CD1c-positive myeloid dendritic cell (primary cell): Measurements from ENCODE around the gene SCUBE1.
A peak's percentile ranks its signal among the peaks of the same experiment; 100 is the strongest.

Source experiments
- DNase-seq: peaks from one replicate; pipeline ENCODE4 v3.0.0-alpha.2; 2016; ENCODE audit errors: extremely low spot score

SCUBE1 gene

DNA sequence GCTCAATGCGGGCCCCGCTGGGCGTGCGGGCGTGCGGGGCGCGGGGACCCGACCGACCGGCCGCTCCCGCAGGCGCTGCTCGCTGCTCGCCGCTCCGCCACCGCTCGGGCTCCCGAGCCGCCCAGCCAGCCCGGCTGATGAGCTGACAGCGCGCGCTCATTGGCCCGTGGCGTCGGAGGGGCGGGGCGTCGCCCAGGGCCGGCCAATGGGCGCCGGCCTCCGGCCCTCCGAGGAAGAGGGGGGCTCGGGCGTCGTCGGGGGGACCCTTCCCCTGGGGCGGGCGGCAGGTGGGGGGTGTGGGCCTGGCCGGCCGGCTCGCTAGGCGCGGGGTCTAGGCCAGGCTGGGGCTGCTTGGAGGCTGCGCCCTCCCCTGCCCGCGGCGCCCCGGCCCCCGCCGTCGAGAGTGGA is at the start of gene SCUBE1:
TSS of gene SCUBE1 (minus strand) at position 111 of the 408 bp plus-strand sequence. CDS start 111 bp downstream, outside the sequence.
- peak; percentile 66 for DNase-seq

DNA sequence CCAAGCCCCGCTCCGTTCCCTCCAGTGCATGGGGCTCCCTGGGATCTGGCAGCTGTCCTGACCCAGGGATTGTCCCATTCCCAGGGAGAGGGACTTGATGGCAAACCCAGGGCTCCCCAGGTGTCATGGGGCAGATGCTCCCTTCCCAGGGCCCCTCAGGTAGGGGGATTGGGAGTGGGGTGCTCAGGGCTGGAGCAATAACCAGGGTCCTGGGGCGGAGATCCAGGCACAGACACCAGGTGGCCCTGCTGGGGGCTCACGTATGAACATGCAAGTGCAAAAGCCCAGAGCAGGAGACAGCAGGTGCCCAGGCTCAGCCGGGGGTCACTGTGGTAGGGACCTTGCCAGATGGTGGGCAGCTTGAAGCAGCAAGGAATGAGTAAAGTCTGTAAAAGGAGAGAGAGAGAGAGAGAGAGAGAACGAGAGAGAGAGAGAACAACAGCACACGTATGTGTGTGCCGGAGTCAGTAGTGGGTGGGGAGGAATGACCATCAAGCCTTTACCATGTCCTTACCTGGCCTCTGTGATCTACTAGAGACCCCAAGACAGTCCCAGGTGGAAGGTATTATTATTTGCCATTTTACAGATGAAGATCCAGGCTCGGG is 49.3 kb upstream of the SCUBE1 start:
- DNase-seq = no peak

GRCh38 chr22:43391306-43391705 is 48.1 kb upstream of the SCUBE1 start:
- no peak for DNase-seq

- DNase-seq = no peak
These were observed 47.7 kb upstream of the SCUBE1 start for GRCh38 chr22:43390872-43391271.

DNA sequence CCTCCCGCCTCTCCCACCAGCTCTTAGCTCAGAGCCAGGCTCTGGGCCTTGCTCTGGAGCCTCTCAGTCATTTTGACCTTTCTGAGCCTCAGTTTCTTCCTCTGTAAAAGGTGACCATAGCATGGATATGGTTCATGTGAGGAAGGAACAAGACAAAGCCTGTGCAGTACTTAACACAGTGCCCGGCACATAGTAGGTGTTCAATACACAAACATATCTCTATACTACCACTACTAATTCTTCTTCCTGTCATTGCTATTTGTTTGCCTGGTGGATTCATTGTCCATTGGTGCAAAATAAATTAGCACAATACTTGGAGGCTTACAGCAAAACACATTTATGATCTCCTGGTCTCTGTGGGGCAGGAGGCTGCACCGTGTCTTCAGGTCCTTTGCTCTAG is 47.0 kb upstream of the SCUBE1 start:
- no peak for DNase-seq

DNA sequence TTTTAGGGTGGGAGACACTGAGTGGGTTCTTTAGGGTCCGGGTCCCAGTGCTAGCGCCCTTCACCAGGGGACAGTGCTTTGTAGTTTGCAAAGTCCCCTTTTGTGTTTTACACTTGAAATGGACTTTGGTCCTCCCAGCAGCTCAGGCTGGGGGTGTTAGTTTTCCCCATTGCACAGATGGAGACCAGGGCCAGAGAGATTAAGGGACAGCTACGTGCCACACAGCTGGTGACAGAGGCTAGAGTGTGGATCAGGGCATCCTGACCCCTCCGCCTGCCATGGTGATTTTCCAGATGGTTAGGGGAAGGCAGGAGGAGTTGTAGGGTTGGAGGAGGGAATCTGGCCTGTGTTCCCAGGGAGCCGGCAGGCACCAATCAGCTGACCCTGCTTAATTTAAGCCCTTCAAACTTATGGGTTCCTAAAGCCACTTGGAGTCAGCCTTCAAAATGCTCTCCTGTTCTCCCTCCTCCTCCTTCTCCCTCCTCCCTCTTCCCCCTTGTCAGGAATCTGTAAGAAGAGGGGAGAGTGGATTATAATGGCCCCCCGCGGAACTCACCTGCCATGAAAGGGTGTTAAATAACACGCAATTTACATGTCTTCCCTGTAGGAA is 46.2 kb upstream of the SCUBE1 start:
- no peak for DNase-seq

DNA sequence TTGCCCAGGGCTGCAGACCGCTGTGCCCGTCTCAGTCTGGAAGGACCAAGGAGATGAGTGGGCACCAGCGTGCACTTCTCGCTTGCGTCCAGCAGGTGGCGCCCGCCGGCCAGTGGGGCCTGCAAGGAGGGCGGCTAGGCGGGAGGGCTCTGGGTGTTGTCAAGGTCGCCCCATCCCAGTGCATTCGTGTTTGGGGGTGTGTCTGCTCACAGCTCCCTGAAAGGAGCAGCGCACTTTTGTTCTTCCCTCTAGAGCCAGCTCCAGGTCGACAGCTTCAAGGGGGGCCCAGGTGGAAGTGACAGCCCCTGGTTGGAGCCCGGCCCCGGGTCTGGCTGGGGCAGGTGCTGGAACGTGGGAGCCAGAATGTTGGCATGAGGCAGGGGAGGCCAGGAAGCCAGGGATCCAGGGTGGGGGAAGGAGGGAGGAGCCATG is 45.3 kb upstream of the SCUBE1 start:
- DNase-seq = peak; percentile 75

DNA sequence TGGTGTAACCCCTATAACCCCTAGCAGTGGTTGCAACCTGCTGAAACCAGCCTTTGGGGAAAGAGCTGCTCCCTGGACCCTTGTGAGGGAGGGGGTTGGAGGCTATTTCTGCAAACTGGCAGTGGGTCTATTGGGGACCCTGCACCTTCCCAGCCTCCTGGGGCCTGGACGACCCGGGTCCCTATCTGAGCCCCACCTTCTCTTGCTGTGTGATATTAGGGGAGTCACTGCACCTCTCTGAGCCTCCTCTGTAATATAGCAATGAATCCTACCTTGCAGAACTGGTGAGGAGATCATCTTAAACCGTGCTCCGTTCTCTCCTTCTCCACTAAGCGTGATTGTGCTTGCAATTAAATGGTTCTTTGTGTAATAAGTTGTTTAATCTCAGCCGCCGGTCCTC is 44.6 kb upstream of the SCUBE1 start:
- DNase-seq = no peak

GRCh38 chr22:43385770-43386641 is 42.8 kb upstream of the SCUBE1 start:
- DNase-seq = peak; percentile 83

DNA sequence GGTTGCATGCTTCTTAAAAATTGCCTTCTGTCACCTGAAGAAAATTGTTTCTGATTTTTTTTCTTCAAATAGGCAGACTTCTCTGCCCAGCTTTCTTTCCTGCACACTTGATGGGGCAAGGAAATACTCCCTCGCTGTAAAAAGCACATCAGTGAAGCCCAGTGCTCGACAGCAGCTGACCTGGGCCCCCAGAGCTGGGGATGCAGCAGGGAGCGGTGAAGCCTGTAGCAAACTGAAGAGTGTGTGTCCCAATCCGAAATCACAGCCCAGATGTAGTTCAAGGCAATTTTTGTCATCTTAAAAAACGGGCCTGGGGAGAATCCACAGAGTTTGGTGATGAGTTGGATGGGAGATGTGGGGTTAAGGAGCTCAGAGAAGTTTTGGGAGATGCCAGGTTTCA is 41.7 kb upstream of the SCUBE1 start:
- no peak for DNase-seq

DNA sequence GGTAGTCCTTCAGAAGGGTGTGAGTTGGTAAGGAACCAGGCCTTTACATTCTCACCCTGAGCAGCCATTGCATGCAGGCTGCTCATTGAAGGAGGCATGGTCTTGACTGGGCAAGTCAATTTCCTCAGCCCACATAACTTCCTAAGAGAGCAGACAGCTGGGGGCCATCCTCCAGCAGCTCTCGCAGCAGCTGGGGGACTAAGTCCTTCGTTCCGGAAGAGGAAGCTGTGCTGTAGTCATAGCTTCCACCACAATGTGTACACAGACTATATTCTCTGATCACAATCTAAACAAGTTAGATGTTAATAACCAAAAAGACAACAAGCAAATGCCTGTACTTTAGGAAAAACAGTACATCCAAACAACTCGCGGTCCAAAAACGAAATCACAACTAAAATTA is 38.5 kb upstream of the SCUBE1 start:
- DNase-seq = no peak

GRCh38 chr22:43377896-43378704 is 34.9 kb upstream of the SCUBE1 start:
- peak; percentile 10 for DNase-seq

DNA sequence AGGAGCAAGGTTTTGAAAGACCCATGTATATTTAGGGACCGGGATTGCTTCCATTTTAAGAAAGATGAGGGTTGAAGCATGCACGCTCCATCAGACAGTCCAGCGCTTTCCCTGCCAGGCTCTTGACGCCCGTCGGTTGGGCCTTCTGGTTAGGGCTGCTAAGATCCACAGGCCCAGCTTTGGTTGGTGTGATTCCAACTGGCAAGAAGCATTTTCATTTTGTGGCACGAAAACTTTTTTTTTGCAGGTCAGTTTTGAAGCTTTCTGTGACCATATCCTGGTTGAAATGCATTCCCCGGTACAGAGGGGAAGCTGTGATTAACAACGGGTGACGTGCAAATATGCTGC is 34.4 kb upstream of the SCUBE1 start:
- DNase-seq = no peak

DNA sequence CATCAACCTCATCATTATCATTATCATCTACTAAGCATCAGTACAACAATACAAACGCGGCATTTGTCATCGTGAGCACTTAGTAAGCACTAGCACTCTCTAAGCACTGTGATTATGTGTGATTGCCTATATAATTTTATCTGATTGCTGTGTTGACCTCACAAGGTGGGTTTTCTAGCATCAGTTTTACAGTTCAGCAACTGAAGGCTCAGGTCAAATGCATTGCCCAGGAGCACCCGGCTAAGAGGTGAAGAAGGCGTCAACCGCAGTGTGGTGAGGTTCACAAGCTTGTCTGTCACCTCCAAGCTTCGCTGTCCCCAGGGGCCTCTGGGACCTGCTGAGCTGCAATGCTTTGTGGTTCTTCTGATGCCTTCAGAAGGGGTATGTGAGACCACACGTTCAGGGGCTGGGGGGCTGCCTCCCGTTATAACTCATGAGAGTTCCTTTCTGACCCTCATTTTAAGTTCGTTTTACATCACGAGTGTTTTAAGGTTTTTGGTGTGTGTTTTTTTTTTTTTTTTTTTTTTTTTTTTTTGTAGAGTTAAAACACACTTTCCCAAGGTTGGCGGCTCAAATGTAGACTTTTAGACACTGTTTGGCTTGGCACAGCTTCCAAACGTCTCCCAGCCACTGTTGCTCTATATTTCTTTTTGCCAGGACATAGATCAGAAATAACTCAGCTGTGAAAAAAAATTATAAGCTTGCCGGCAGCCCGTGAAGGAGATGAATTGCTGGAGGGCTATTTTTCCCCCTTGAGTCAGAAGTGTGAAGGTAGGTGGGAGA is 33.8 kb upstream of the SCUBE1 start:
- peak; percentile 19 for DNase-seq

- DNase-seq = no peak
These were observed 32.8 kb upstream of the SCUBE1 start for GRCh38 chr22:43375951-43376455.

- no peak for DNase-seq
These were observed 26.9 kb upstream of the SCUBE1 start for GRCh38 chr22:43370036-43370435.

- DNase-seq = no peak
These were observed 22.7 kb upstream of the SCUBE1 start for GRCh38 chr22:43365715-43366440.

- DNase-seq = no peak
These were observed 20.9 kb upstream of the SCUBE1 start for GRCh38 chr22:43364169-43364435.

DNA sequence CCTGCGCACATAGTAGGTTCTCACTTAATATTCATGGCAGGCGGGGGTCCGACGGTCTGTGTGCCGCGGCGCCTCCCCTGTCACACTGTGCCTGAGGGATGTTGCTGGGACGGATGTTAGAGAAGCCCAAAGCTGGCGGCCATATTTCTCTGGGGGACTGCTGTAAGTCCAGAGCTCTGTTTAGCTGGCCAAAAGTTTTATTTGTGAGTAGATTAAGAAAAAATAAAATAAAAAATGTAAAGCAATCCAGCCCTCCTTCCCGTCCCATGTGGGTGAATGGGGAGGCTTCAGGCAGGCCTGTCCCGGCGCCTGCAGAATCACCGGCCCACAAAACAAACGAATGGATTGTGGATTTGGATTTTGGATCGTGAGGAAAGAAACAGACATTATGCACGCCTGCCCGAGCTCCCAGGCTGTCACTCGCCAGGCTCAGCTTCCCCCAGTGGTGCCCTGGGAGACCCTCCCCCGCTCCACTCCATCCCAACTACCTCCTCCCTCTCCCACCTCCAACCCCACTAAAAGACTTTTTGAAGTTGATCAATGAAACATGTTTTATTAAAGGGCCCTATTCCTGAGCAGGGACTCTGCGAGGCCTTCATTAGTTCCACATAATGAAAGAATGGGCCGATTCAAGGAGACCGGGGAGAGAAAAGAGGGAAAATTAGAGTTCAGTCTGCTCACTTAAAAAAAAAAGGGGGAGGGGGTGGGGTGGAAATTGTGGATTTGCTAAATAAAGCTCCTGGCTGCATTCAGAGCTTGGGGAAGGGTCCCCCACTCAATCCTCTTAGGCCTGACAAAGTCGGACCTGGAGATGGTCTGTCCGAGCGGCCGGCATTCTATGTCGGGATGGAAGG is 20.4 kb upstream of the SCUBE1 start:
- DNase-seq = no peak

GRCh38 chr22:43360576-43360975 is 17.4 kb upstream of the SCUBE1 start:
- no peak for DNase-seq
